Liver (tissue), 3 donors: ENCODE results near the gene BCL2L1.

ENCODE experiments used
- CTCF ChIP-seq: fragments of 150-350 bp; IDR thresholded peaks from 2 replicates; pipeline ENCODE4 v1.5.1; 2017; ENCODE audit warnings: improper control_type of control experiment, low read depth, low read length; ENCODE audit not compliant: missing input control
- GABPA ChIP-seq, 2 donors: IDR thresholded peaks in 1 of 2; conservative IDR thresholded peaks in 1 of 2; 2 replicates each; pipeline ENCODE4 v1.6.1; 2016; ENCODE audit warnings: antibody characterized with exemption in 2 of 2, mild to moderate bottlenecking in 1 of 2, moderate library complexity in 1 of 2
- MAX ChIP-seq: IDR thresholded peaks from 2 replicates; pipeline ENCODE4 v1.6.1; 2016; ENCODE audit warnings: antibody characterized with exemption
- RAD21 ChIP-seq, 2 donors: IDR thresholded peaks; 2 replicates each; pipeline ENCODE4 v1.6.1; 2016; ENCODE audit warnings: antibody characterized with exemption in 2 of 2, mild to moderate bottlenecking in 2 of 2
- RXRA ChIP-seq, 2 donors: IDR thresholded peaks; 2 replicates each; pipeline ENCODE4 v1.6.1; 2017 to 2018; ENCODE audit warnings: antibody characterized with exemption in 2 of 2, mild to moderate bottlenecking in 1 of 2
- TAF1 ChIP-seq: conservative IDR thresholded peaks from 2 replicates; pipeline ENCODE4 v1.6.1; 2016; ENCODE audit warnings: antibody characterized with exemption, mild to moderate bottlenecking
- donor health status: healthy.
- donor health status: healthy.

GRCh38 chr20:31759836-31760518, 37.3 kb upstream of the BCL2L1 start:
- no peak for TF ChIP-seq CTCF
- no peak for TF ChIP-seq RAD21 (IDR thresholded peaks at IDR 0.05)
- no peak for TF ChIP-seq TAF1
- no peak for TF ChIP-seq MAX
- no peak for TF ChIP-seq GABPA (IDR thresholded peaks at IDR 0.05 in 1 of 2, conservative IDR thresholded peaks at IDR 0.05 in 1 of 2)
- no peak for TF ChIP-seq RXRA (IDR thresholded peaks at IDR 0.05)
